Ammon's horn (tissue), 1 donor: ENCODE measurements around the gene FLRT2.

Experiments used
- DNase-seq: peaks from one replicate; pipeline ENCODE4 v3.0.0-alpha.2; 2016; ENCODE audit warnings: low spot score

The FLRT2 gene

GRCh38 chr14:85564841-85565527 lies 35.0 kb downstream of the FLRT2 start:
- no peak for DNase-seq

- DNase-seq = no peak
Measured at GRCh38 chr14:85565862-85566296, 35.9 kb downstream of the FLRT2 start.

GRCh38 chr14:85566603-85567002 lies 36.7 kb downstream of the FLRT2 start:
- no peak for DNase-seq

- DNase-seq = no peak
Measured at GRCh38 chr14:85572011-85572410, 42.1 kb downstream of the FLRT2 start.

GRCh38 chr14:85572845-85573244 lies 42.9 kb downstream of the FLRT2 start:
- no peak for DNase-seq

GRCh38 chr14:85573406-85573805 lies 43.5 kb downstream of the FLRT2 start:
- no peak for DNase-seq

GRCh38 chr14:85574853-85575616 lies 45.1 kb downstream of the FLRT2 start:
- DNase-seq = no peak

GRCh38 chr14:85575617-85575898 lies 45.6 kb downstream of the FLRT2 start:
- no peak for DNase-seq

- no peak for DNase-seq
Measured at GRCh38 chr14:85576218-85576617, 46.3 kb downstream of the FLRT2 start.

- DNase-seq = no peak
Measured at GRCh38 chr14:85576848-85577542, 47.1 kb downstream of the FLRT2 start.

- no peak for DNase-seq
Measured at GRCh38 chr14:85577543-85578114, 47.7 kb downstream of the FLRT2 start.

- DNase-seq = no peak
Measured at GRCh38 chr14:85578357-85578756, 48.4 kb downstream of the FLRT2 start.

GRCh38 chr14:85578930-85579329 lies 49.0 kb downstream of the FLRT2 start:
- DNase-seq = no peak

GRCh38 chr14:85579942-85580341 lies 50.0 kb downstream of the FLRT2 start:
- DNase-seq = peak; percentile 40

GRCh38 chr14:85580536-85581140 lies 50.7 kb downstream of the FLRT2 start:
- DNase-seq = no peak

GRCh38 chr14:85581691-85582090 lies 51.7 kb downstream of the FLRT2 start:
- no peak for DNase-seq

- no peak for DNase-seq
Measured at GRCh38 chr14:85583380-85583779, 53.4 kb downstream of the FLRT2 start.

- no peak for DNase-seq
Measured at GRCh38 chr14:85584481-85584880, 54.5 kb downstream of the FLRT2 start.

GRCh38 chr14:85587151-85587711 lies 57.3 kb downstream of the FLRT2 start:
- DNase-seq = no peak

- DNase-seq = no peak
Measured at GRCh38 chr14:85590784-85591183, 60.8 kb downstream of the FLRT2 start.

- no peak for DNase-seq
Measured at GRCh38 chr14:85594217-85594616, 64.3 kb downstream of the FLRT2 start.

- DNase-seq = no peak
Measured at GRCh38 chr14:85595981-85596380, 66.0 kb downstream of the FLRT2 start.
